HepG2 (cell line): Measurements from ENCODE around the gene CEP131. TPM values are rescaled to one million over a fixed set of nuclear protein-coding genes. Genes with fewer than 3 reads are reported as not detected.
A peak's percentile ranks its signal among the peaks of the same experiment; 100 is the strongest.

Experiments used
- BHLHE40 ChIP-seq: IDR thresholded peaks from 2 replicates; pipeline ENCODE4 v1.6.1; 2011; ENCODE audit warnings: low read length, improper control_type of control experiment
- EHMT2 ChIP-seq: fragments of 200-600 bp; sonication (generic); IDR thresholded peaks from 2 replicates; pipeline ENCODE4 v1.7.0; 2017; ENCODE audit warnings: antibody characterized with exemption, low read depth, low read length, borderline replicate concordance
- KLF9 ChIP-seq: IDR thresholded peaks from 2 replicates; pipeline ENCODE4 v1.6.1; 2016; ENCODE audit warnings: low read depth
- KMT2B ChIP-seq: IDR thresholded peaks from 2 replicates; pipeline ENCODE4 v1.6.1; 2016; ENCODE audit warnings: missing genetic modification reagents, missing compliant biosample characterization
- MTF1 ChIP-seq: sonication (generic); formaldehyde crosslinking; IDR thresholded peaks from 2 replicates; pipeline ENCODE4 v1.5.0; 2020; ENCODE audit warnings: missing genetic modification reagents
- PHF20 ChIP-seq: sonication (generic); formaldehyde crosslinking; IDR thresholded peaks from 2 replicates; pipeline ENCODE4 v1.5.0; 2020; ENCODE audit warnings: mild to moderate bottlenecking, missing genetic modification reagents
- RBFOX2 ChIP-seq: fragments of 200-400 bp; formaldehyde crosslinking; IDR thresholded peaks from 2 replicates; pipeline ENCODE4 v1.6.1; 2017; ENCODE audit warnings: low read depth, mild to moderate bottlenecking, low read length
- REL ChIP-seq: sonication (generic); formaldehyde crosslinking; conservative IDR thresholded peaks from 2 replicates; pipeline ENCODE4 v1.8.0; 2022; ENCODE audit warnings: mild to moderate bottlenecking, missing genetic modification reagents, moderate library complexity
- SIX4 ChIP-seq: sonication (generic); formaldehyde crosslinking; IDR thresholded peaks from 2 replicates; pipeline ENCODE4 v1.4.0; 2020; ENCODE audit warnings: missing genetic modification reagents
- SMC3 ChIP-seq: IDR thresholded peaks from 2 replicates; pipeline ENCODE4 v1.6.1; 2011; ENCODE audit warnings: low read length, improper control_type of control experiment
- XBP1 ChIP-seq: sonication (generic); formaldehyde crosslinking; IDR thresholded peaks from 2 replicates; pipeline ENCODE4 v1.5.0; 2020; ENCODE audit warnings: missing genetic modification reagents
- ZFX ChIP-seq: sonication (generic); formaldehyde crosslinking; IDR thresholded peaks from 2 replicates; pipeline ENCODE4 v1.4.0; 2020; ENCODE audit warnings: mild to moderate bottlenecking, low read depth, missing genetic modification reagents, moderate library complexity
- ZFY ChIP-seq: sonication (generic); formaldehyde crosslinking; IDR thresholded peaks from 2 replicates; pipeline ENCODE4 v1.4.0; 2020; ENCODE audit warnings: missing genetic modification reagents
- ZKSCAN1 ChIP-seq: fragments of 150-350 bp; IDR thresholded peaks from 2 replicates; pipeline ENCODE4 v1.6.1; 2014; ENCODE audit warnings: low read length
- ZKSCAN5 ChIP-seq: sonication (generic); formaldehyde crosslinking; IDR thresholded peaks from 2 replicates; pipeline ENCODE4 v1.5.1; 2020; ENCODE audit warnings: mild to moderate bottlenecking, missing genetic modification reagents
- ZNF329 ChIP-seq: sonication (generic); formaldehyde crosslinking; IDR thresholded peaks from 2 replicates; pipeline ENCODE4 v1.9.0; 2021; ENCODE audit warnings: low read depth, mild to moderate bottlenecking, missing genetic modification reagents
- ZNF589 ChIP-seq: sonication (generic); formaldehyde crosslinking; conservative IDR thresholded peaks from 2 replicates; pipeline ENCODE4 v1.8.0; 2022; ENCODE audit warnings: mild to moderate bottlenecking, moderate library complexity, missing genetic modification reagents
- ZNF629 ChIP-seq: sonication (generic); formaldehyde crosslinking; conservative IDR thresholded peaks from 2 replicates; pipeline ENCODE4 v1.5.0; 2020; ENCODE audit warnings: missing genetic modification reagents
- ZNF672 ChIP-seq: sonication (generic); formaldehyde crosslinking; IDR thresholded peaks from 2 replicates; pipeline ENCODE4 v1.8.1; 2022; ENCODE audit warnings: missing genetic modification reagents
- ZNF839 ChIP-seq: sonication (generic); formaldehyde crosslinking; IDR thresholded peaks from 2 replicates; pipeline ENCODE4 v1.4.0; 2020; ENCODE audit warnings: missing genetic modification reagents, mild to moderate bottlenecking, borderline replicate concordance
- ZNF878 ChIP-seq: sonication (generic); formaldehyde crosslinking; IDR thresholded peaks from 2 replicates; pipeline ENCODE4 v1.8.1; 2023; ENCODE audit warnings: mild to moderate bottlenecking, missing genetic modification reagents, moderate library complexity
- ZNF891 ChIP-seq: sonication (generic); formaldehyde crosslinking; IDR thresholded peaks from 2 replicates; pipeline ENCODE4 v1.5.0; 2020; ENCODE audit warnings: mild to moderate bottlenecking, missing genetic modification reagents
- ZSCAN30 ChIP-seq: sonication (generic); formaldehyde crosslinking; IDR thresholded peaks from 2 replicates; pipeline ENCODE4 v1.5.0; 2020; ENCODE audit warnings: mild to moderate bottlenecking, missing genetic modification reagents
- ZSCAN31 ChIP-seq: sonication (generic); formaldehyde crosslinking; IDR thresholded peaks from 2 replicates; pipeline ENCODE4 v1.5.0; 2020; ENCODE audit warnings: low read depth, mild to moderate bottlenecking, missing genetic modification reagents
- polyA plus RNA-seq, 8 experiments: library from polyadenylated mRNA; depleted of rRNA in 3 of 8; stranded (reverse) in 7 of 8; unstranded in 1 of 8; fragments of >200 nt; fragmentation: Illumina TruSeq in 4 of 8; extraction: Trizol in 4 of 8; gene quantifications; 2 replicates each; pipeline versions ENCODE4 v1.2.1 to v1.2.3, GENCODE V29; 2011 to 2016; ENCODE audit warnings: low read depth in 4 of 8, missing spikeins in 1 of 8, mixed read lengths in 1 of 8; ENCODE audit not compliant: insufficient read depth in 1 of 8
- total RNA-seq, 5 experiments: library from RNA; depleted of rRNA; stranded (reverse); fragments of >200 nt; fragmentation: Illumina TruSeq; extraction: Trizol; gene quantifications; 2 replicates each; pipeline ENCODE4 v1.2.3, GENCODE V29; 2016; ENCODE audit warnings: low read depth in 1 of 5
- TF ChIP-seq, protein P1 (sequence below): sonication (generic); formaldehyde crosslinking; IDR thresholded peaks from 2 replicates; pipeline ENCODE4 v1.5.0; 2020; ENCODE audit warnings: mild to moderate bottlenecking, missing genetic modification reagents
- TF ChIP-seq, protein P2 (sequence below): fragments of 450-650 bp; IDR thresholded peaks from 2 replicates; pipeline ENCODE4 v1.6.1; 2016
- TF ChIP-seq, protein P3 (sequence below): sonication (generic); formaldehyde crosslinking; IDR thresholded peaks from 2 replicates; pipeline ENCODE4 v1.4.0; 2020; ENCODE audit warnings: mild to moderate bottlenecking, missing genetic modification reagents, borderline replicate concordance

CEP131 gene
- total and polyA plus RNA-seq, 2 of the 13 experiments (the other 11 are each of a cell fraction or from before 2014, with no cell fraction given) = 5.0 to 16.8 TPM

DNA sequence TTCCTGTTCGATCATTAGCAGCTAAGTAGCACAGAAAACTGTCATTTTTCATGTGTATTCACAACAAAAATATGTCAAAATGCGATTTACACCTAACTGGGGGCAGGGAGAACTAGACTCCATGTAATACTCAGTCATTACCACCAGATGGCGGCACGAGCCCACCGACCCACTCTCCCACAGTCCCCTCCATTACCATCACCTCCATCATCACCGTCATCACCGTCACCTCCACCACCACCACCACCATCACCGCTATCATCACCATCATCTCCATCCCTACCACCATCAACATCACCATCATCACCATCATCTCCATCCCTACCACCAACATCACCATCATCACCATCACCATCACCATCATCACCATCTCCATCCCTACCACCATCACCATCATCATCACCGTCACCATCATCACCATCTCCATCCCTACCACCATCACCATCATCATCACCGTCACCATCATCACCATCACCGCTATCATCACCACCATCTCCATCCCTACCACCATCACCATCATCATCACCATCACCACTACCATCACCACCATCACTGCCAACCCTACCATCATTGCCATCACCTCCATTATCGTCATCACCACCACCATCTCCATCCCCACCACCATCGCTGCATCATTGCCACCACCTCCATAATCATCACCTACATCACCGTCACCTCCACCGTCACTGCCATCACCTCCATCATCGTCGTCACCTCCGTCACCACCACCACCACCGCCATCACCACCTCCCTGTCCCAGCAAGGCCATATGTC is 30.8 kb upstream of the CEP131 start (continued):
- no peak for TF ChIP-seq SIX4 (CRISPR knock-in tag)
- no peak for TF ChIP-seq ZSCAN31 (CRISPR knock-in tag)
- no peak for TF ChIP-seq XBP1
- TF ChIP-seq, protein P1, sequence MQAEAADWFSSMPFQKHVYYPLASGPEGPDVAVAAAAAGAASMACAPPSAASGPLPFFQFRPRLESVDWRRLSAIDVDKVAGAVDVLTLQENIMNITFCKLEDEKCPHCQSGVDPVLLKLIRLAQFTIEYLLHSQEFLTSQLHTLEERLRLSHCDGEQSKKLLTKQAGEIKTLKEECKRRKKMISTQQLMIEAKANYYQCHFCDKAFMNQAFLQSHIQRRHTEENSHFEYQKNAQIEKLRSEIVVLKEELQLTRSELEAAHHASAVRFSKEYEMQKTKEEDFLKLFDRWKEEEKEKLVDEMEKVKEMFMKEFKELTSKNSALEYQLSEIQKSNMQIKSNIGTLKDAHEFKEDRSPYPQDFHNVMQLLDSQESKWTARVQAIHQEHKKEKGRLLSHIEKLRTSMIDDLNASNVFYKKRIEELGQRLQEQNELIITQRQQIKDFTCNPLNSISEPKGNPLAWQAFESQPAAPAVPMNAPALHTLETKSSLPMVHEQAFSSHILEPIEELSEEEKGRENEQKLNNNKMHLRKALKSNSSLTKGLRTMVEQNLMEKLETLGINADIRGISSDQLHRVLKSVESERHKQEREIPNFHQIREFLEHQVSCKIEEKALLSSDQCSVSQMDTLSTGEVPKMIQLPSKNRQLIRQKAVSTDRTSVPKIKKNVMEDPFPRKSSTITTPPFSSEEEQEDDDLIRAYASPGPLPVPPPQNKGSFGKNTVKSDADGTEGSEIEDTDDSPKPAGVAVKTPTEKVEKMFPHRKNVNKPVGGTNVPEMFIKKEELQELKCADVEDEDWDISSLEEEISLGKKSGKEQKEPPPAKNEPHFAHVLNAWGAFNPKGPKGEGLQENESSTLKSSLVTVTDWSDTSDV = no peak
- TF ChIP-seq ZNF672 = 0 out of 2 replicates have a peak, but pooled peaks have one; percentile 44
- 0 out of 2 replicates have a peak, but pooled peaks have one; percentile 56 for TF ChIP-seq REL (CRISPR knock-in tag)
- TF ChIP-seq EHMT2 = no peak
- TF ChIP-seq ZSCAN30 (CRISPR knock-in tag) = no peak
- TF ChIP-seq RBFOX2 = no peak
- TF ChIP-seq, protein P2, sequence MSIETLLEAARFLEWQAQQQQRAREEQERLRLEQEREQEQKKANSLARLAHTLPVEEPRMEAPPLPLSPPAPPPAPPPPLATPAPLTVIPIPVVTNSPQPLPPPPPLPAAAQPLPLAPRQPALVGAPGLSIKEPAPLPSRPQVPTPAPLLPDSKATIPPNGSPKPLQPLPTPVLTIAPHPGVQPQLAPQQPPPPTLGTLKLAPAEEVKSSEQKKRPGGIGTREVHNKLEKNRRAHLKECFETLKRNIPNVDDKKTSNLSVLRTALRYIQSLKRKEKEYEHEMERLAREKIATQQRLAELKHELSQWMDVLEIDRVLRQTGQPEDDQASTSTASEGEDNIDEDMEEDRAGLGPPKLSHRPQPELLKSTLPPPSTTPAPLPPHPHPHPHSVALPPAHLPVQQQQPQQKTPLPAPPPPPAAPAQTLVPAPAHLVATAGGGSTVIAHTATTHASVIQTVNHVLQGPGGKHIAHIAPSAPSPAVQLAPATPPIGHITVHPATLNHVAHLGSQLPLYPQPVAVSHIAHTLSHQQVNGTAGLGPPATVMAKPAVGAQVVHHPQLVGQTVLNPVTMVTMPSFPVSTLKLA = no peak
- no peak for TF ChIP-seq MTF1 (CRISPR knock-in tag)
- TF ChIP-seq SMC3 = peak; percentile 92
- TF ChIP-seq ZNF878 (CRISPR knock-in tag) = no peak
- peak; percentile 23; the same call in 1 of the 2 replicates for TF ChIP-seq ZNF329 (CRISPR knock-in tag)
- TF ChIP-seq ZKSCAN1 = no peak
- no peak for TF ChIP-seq KMT2B
- no peak for TF ChIP-seq ZNF629
- TF ChIP-seq ZFY (CRISPR knock-in tag) = no peak
- TF ChIP-seq ZFX = peak; percentile 20; the same call in 1 of the 2 replicates
- TF ChIP-seq ZKSCAN5 (CRISPR knock-in tag) = peak; percentile 99
- TF ChIP-seq PHF20 (CRISPR knock-in tag) = peak; percentile 27; the same call in 1 of the 2 replicates
- TF ChIP-seq, protein P3, sequence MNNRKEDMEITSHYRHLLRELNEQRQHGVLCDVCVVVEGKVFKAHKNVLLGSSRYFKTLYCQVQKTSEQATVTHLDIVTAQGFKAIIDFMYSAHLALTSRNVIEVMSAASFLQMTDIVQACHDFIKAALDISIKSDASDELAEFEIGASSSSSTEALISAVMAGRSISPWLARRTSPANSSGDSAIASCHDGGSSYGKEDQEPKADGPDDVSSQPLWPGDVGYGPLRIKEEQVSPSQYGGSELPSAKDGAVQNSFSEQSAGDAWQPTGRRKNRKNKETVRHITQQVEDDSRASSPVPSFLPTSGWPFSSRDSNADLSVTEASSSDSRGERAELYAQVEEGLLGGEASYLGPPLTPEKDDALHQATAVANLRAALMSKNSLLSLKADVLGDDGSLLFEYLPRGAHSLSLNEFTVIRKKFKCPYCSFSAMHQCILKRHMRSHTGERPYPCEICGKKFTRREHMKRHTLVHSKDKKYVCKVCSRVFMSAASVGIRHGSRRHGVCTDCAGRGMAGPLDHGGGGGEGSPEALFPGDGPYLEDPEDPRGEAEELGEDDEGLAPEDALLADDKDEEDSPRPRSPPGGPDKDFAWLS (CRISPR knock-in tag) = no peak
- TF ChIP-seq ZNF891 (CRISPR knock-in tag) = no peak
- TF ChIP-seq ZNF839 (CRISPR knock-in tag) = 0 out of 2 replicates have a peak, but pooled peaks have one; percentile 32
- TF ChIP-seq KLF9 (CRISPR knock-in tag) = no peak
- 0 out of 2 replicates have a peak, but pooled peaks have one; percentile 53 for TF ChIP-seq ZNF589 (CRISPR knock-in tag)
- no peak for TF ChIP-seq BHLHE40
